CD4-positive, alpha-beta memory T cell (primary cell): ENCODE measurements around the gene ZDHHC14. TPM values are rescaled to one million over a fixed set of nuclear protein-coding genes. Genes with fewer than 3 reads are reported as not detected.

Experiments
- CTCF ChIA-PET: fragments of 350-600 bp; sonication (Branson Sonifier 250); formaldehyde crosslinking; loops from one replicate; lab custom pipeline; 2021; ENCODE audit warnings: inconsistent platforms; ENCODE audit not compliant: partially characterized antibody; lab: Charles Lee
- POLR2A ChIA-PET: fragments of 350-600 bp; sonication (Branson Sonifier 250); formaldehyde crosslinking; loops from one replicate; lab custom pipeline; 2021; ENCODE audit not compliant: partially characterized antibody; lab: Charles Lee
- DNase-seq, 5 donors: peaks; one replicate each; pipeline versions ENCODE4 v3.0.0 to v3.0.0-alpha.2; 2020 to 2022; ENCODE audit warnings: mixed read lengths in 1 of 5
- H3K27ac ChIP-seq: one replicate; pipeline ENCODE4 v1.7.0; 2013; ENCODE audit warnings: low read depth, low read length
- H3K27me3 ChIP-seq: 2 replicates; pipeline ENCODE4 v1.7.0; 2013; ENCODE audit warnings: mild to moderate bottlenecking, low read length, moderate library complexity; ENCODE audit not compliant: insufficient read depth
- H3K36me3 ChIP-seq: 2 replicates; pipeline ENCODE4 v1.7.0; 2013; ENCODE audit warnings: mild to moderate bottlenecking, low read length, moderate library complexity; ENCODE audit not compliant: insufficient read depth
- H3K4me1 ChIP-seq: 2 replicates; pipeline ENCODE4 v1.7.0; 2013; ENCODE audit warnings: mild to moderate bottlenecking, low read length, moderate library complexity; ENCODE audit not compliant: insufficient read depth
- H3K4me3 ChIP-seq, 2 donors: one replicate each; pipeline ENCODE4 v1.7.0; 2013; ENCODE audit warnings: low read length in 2 of 2, mild to moderate bottlenecking in 1 of 2
- H3K9me3 ChIP-seq, 2 donors: one replicate each; pipeline ENCODE4 v1.7.0; 2013; ENCODE audit warnings: low read length in 2 of 2, control low read depth in 1 of 2; ENCODE audit not compliant: control insufficient read depth in 1 of 2
- H3K27ac Mint-ChIP-seq, 7 donors: one replicate each; pipeline ENCODE4 v1.8.0; 2020 to 2021; ENCODE audit warnings: mixed read lengths in 7 of 7, mild to moderate bottlenecking in 6 of 7, inconsistent platforms in 3 of 7, moderate library complexity in 3 of 7
- H3K27me3 Mint-ChIP-seq, 2 donors: one replicate each; pipeline ENCODE4 v1.8.0; 2020 to 2021; ENCODE audit warnings: mixed read lengths in 2 of 2
- H3K36me3 Mint-ChIP-seq, 2 donors: one replicate each; pipeline ENCODE4 v1.8.0; 2020 to 2021; ENCODE audit warnings: mixed read lengths in 2 of 2, inconsistent platforms in 1 of 2, mild to moderate bottlenecking in 1 of 2
- H3K4me1 Mint-ChIP-seq, 4 donors: one replicate each; pipeline ENCODE4 v1.8.0; 2020 to 2021; ENCODE audit warnings: mixed read lengths in 4 of 4, mild to moderate bottlenecking in 1 of 4
- H3K4me3 Mint-ChIP-seq, 8 donors: one replicate each; pipeline ENCODE4 v1.8.0; 2020 to 2021; ENCODE audit warnings: mixed read lengths in 8 of 8, mild to moderate bottlenecking in 7 of 8, moderate library complexity in 6 of 8, inconsistent platforms in 3 of 8
- H3K9me3 Mint-ChIP-seq, 8 donors: one replicate each; pipeline ENCODE4 v1.8.0; 2020 to 2021; ENCODE audit warnings: mixed read lengths in 8 of 8, mild to moderate bottlenecking in 5 of 8, inconsistent platforms in 3 of 8, moderate library complexity in 1 of 8
- intact Hi-C: fragments of 100-400 bp; cut with micrococcal nuclease; formaldehyde crosslinking; loops from one replicate; pipeline ENCODE4 v1.15.1; 2023
- polyA plus RNA-seq, 2 donors: library from polyadenylated mRNA; unstranded; fragments of 300-500 nt; fragmentation: Illumina TruSeq; gene quantifications; one replicate each; pipeline ENCODE4 v1.2.3, GENCODE V29; 2021
- total RNA-seq, 2 experiments: library from RNA; stranded (reverse); gene quantifications; one replicate each; pipeline ENCODE4 v1.2.3, GENCODE V29; 2021

ZDHHC14 gene
- total and polyA plus RNA-seq, 4 experiments from 2014 or later = 1.5 to 1.9 (median 1.7) TPM

DNA sequence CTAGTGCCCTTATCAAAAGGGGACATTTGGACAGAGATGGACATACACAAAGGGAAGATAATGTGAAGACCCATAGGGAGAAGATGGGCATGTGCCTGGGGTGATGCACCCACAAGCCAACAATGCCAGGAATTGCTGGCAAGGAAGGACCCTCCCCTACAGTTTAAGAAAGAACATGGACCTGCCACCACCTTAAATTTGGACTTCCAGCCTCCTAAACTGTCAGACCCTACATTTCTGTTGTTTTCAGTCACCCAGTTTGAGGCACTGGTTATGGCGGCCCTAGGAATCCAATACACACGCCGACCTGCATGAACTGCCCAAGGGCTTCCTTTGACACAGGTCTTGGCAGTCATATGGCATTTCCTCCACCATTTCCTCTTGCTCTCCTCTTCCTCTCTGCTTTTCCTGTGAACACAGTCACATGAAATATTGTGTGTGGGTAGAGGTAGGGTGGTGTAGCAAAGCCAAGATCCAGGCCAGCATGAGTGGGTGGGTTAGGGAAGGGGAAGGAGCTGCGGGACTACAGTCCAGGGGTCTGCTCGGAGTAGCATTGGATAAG, 115.6 kb downstream of the ZDHHC14 start:
- H3K27me3 Mint-ChIP-seq = peaks cover 0 to 1% of the 10 kb centered on the region in 2 donors
- Histone ChIP-seq H3K9me3 (no peaks in the 10 kb centered on the region), H3K27me3 (no peaks in the 10 kb centered on the region), H3K4me1 (no peaks in the 10 kb centered on the region), H3K4me3 (no peak overlapping the region), H3K36me3 (no peaks in the 10 kb centered on the region), H3K27ac (no peak overlapping the region)
- no peak for DNase-seq
- ChIA-PET CTCF (no interaction called here), POLR2A (no interaction called here)
- H3K4me3 Mint-ChIP-seq = peak overlapping the region in 1 of 8 donors; percentile 21
- intact Hi-C loops = no loop called here
- H3K4me1 Mint-ChIP-seq = peaks cover 0 to 3% (median under 1%) of the 10 kb centered on the region in 4 donors
- H3K9me3 Mint-ChIP-seq = peaks cover 0 to 6% (median 1%) of the 10 kb centered on the region in 8 donors
- H3K36me3 Mint-ChIP-seq = peaks cover 0 to 6% of the 10 kb centered on the region in 2 donors
- no peak overlapping the region for H3K27ac Mint-ChIP-seq

DNA sequence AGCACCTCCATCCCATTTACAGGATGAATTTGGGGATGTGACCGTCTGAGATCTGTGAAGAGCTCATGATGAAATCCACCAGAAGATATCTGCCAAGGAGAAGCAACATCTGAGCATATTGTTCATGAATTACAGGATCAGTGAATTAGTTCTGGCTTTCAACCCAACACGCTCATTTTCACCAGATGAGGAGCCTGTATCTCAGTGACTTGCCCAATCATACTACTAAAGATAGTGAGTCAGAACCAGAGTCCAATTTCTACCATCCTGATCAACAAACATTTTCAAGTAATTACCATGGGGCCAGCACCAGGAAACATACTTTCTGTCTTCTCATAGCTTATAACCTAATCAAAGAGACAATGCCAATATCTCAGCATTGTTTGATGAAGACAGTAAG, 116.6 kb downstream of the ZDHHC14 start:
- CTCF ChIA-PET = no interaction called here

DNA sequence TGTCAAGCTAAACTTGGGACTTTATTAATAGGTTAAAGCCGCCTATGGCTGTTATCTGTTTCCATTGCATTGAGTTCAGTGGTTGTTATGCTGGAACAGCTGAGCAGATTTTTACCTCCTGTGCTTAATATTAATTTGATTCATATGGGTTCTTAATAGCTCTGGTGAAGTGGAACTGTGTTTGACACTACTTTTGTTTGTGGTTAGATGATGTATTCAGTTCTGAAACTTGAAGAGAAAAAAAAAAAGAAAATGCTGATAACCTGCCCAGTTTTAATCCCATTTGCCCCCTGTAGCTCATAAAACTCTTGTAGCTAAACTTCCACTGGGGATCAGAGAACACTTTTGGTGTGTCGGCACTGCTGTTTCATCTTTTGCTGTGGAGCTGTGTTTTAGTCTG, 117.8 kb downstream of the ZDHHC14 start:
- Mint-ChIP-seq H3K27ac (peak overlapping the region in 1 of 7 donors; percentile 19), H3K4me1 (peaks cover 0 to 3% (median under 1%) of the 10 kb centered on the region in 4 donors), H3K36me3 (peaks cover 0 to 6% of the 10 kb centered on the region in 2 donors), H3K27me3 (peaks cover 0 to 1% of the 10 kb centered on the region in 2 donors), H3K4me3 (no peak overlapping the region), H3K9me3 (peaks cover 0 to 6% (median 2%) of the 10 kb centered on the region in 8 donors)
- Histone ChIP-seq H3K4me3 (no peak overlapping the region), H3K9me3 (no peaks in the 10 kb centered on the region), H3K4me1 (no peaks in the 10 kb centered on the region), H3K27ac (no peak overlapping the region), H3K27me3 (no peaks in the 10 kb centered on the region), H3K36me3 (no peaks in the 10 kb centered on the region)
- DNase-seq = no peak
- POLR2A ChIA-PET = no interaction called here
- intact Hi-C loops = no loop called here
- CTCF ChIA-PET = no interaction called here

More for the DNA sequence above, 116.6 kb downstream of the ZDHHC14 start:
- Histone ChIP-seq H3K27ac (no peak overlapping the region), H3K9me3 (no peaks in the 10 kb centered on the region), H3K36me3 (no peaks in the 10 kb centered on the region), H3K27me3 (no peaks in the 10 kb centered on the region), H3K4me3 (no peak overlapping the region), H3K4me1 (no peaks in the 10 kb centered on the region)
- POLR2A ChIA-PET = no interaction called here
- Mint-ChIP-seq H3K36me3 (peaks cover 0 to 6% of the 10 kb centered on the region in 2 donors), H3K27me3 (peaks cover 0 to 1% of the 10 kb centered on the region in 2 donors), H3K4me3 (no peak overlapping the region), H3K4me1 (peaks cover 0 to 3% (median under 1%) of the 10 kb centered on the region in 4 donors), H3K27ac (no peak overlapping the region), H3K9me3 (peaks cover 0 to 6% (median 2%) of the 10 kb centered on the region in 8 donors)
- no peak for DNase-seq
- intact Hi-C loops = no loop called here

DNA sequence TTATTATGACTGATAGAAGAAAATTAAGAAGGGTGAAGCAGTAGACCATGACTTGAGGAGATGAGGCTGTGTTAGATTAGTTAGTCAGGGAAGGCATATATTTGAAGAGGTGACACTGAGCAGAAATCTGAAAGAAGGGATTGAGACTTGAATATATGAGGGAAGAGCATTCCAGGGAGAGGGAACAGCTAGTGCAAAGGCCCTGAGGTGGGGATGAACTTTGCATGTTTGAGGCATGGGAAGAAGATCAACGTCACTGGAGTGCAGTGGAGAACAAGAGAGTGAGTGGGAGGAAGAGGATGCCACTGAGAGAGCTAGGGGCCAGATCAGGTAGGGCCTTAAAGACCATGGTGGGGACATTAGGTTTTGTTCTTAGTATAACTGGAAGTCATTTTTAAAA, 119.0 kb downstream of the ZDHHC14 start:
- Mint-ChIP-seq H3K27me3 (peaks cover 0 to 1% of the 10 kb centered on the region in 2 donors), H3K27ac (no peak overlapping the region), H3K9me3 (peaks cover 0 to 7% (median 4%) of the 10 kb centered on the region in 8 donors), H3K4me3 (no peak overlapping the region), H3K36me3 (peaks cover 2 to 7% of the 10 kb centered on the region in 2 donors), H3K4me1 (peaks cover 0 to 3% (median under 1%) of the 10 kb centered on the region in 4 donors)
- H3K4me1 ChIP-seq = no peaks in the 10 kb centered on the region
- no peak overlapping the region for H3K4me3 ChIP-seq
- H3K36me3 ChIP-seq = no peaks in the 10 kb centered on the region
- POLR2A ChIA-PET = no interaction called here
- intact Hi-C loops = no loop called here
- CTCF ChIA-PET = no interaction called here
- no peaks in the 10 kb centered on the region for H3K9me3 ChIP-seq
- H3K27ac ChIP-seq = no peak overlapping the region
- no peaks in the 10 kb centered on the region for H3K27me3 ChIP-seq
- DNase-seq = no peak

DNA sequence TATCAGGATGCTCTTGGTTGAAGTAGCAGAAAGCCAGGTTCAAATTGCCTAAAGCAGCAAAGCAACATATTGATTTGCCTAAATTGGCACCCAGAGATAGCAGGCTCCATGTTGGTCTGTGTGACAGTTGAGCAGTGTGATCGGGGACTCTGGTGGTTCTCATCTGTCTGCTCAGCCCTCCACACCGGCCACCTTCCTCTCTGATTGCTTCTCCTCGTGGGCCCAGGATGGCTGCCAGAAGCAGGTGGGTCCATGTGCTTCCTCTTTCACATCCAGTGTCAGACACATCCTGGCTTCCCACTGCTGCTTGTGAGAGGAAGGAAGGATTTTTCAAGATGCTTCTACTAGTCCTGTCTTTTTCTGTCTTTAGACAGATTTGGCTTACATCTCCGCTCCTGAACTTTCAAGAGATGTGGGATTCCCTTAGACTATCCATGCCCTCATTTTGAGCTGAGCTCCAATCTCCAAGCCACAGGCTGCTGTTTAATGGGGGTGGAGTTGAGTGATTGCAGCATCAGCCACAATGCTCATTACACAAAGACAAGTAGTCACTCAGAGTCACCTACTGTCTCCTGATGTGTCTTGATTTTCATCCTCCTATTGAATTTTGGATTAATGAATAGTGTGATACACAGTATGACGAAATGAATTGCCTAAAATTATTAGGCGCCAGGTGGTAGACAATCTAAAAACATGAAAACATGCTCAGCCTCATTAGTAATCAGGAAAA, 122.2 kb downstream of the ZDHHC14 start:
- H3K4me3 ChIP-seq = no peak overlapping the region
- no peaks in the 10 kb centered on the region for H3K4me1 ChIP-seq
- DNase-seq = no peak
- H3K36me3 ChIP-seq = no peaks in the 10 kb centered on the region
- Mint-ChIP-seq H3K27me3 (peaks cover 0 to 1% of the 10 kb centered on the region in 2 donors), H3K4me3 (no peak overlapping the region), H3K36me3 (peaks cover 8 to 20% of the 10 kb centered on the region in 2 donors), H3K9me3 (peaks cover 0 to 31% (median 21%) of the 10 kb centered on the region in 8 donors), H3K4me1 (peaks cover 0 to 3% (median 0%) of the 10 kb centered on the region in 4 donors), H3K27ac (no peak overlapping the region)
- peaks cover 0 to 9% of the 10 kb centered on the region in 2 donors for H3K9me3 ChIP-seq
- ChIA-PET POLR2A (no interaction called here), CTCF (no interaction called here)
- intact Hi-C loops = no loop called here
- no peaks in the 10 kb centered on the region for H3K27me3 ChIP-seq
- no peak overlapping the region for H3K27ac ChIP-seq

DNA sequence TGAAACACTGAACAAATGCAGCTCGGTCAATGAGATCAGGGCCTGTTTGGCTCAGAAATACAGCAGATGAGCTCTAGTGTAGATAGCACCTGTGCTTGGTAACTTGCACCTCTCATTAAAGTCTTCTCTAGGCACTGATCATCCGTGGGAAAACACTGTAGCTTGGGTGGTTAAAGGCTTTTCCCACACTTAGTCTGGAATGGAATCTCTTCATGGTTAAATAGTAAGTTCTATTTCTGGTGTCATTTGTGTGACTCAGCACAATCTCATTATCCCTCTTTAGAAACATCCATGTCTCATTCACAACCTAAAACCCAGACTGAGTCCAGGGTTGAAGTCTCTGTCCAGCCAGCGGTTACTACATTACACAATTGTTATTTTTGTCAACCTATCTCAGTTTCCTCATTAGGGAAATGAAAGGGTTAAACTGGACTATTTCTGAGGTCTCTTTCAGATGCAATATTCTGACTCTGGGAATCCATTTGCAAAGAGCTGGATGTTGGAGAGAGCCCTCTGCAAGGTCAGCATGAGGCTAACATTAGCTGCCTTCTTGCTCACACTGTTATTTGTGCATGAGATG, 125.0 kb downstream of the ZDHHC14 start:
- ChIA-PET CTCF (no interaction called here), POLR2A (no interaction called here)
- Mint-ChIP-seq H3K27me3 (peaks cover 0 to 3% of the 10 kb centered on the region in 2 donors), H3K36me3 (peaks cover 8 to 24% of the 10 kb centered on the region in 2 donors), H3K4me3 (no peak overlapping the region), H3K4me1 (peaks cover 6 to 10% (median 8%) of the 10 kb centered on the region in 4 donors), H3K27ac (no peak overlapping the region), H3K9me3 (peaks cover 0 to 37% (median 22%) of the 10 kb centered on the region in 8 donors)
- intact Hi-C loops = no loop called here
- Histone ChIP-seq H3K9me3 (peaks cover 0 to 9% of the 10 kb centered on the region in 2 donors), H3K27ac (no peak overlapping the region), H3K4me1 (peaks cover 4% of the 10 kb centered on the region), H3K4me3 (no peak overlapping the region), H3K36me3 (no peaks in the 10 kb centered on the region), H3K27me3 (no peaks in the 10 kb centered on the region)
- DNase-seq = no peak
